Cardiac muscle cell (in vitro differentiated cells and primary cell): ENCODE measurements around the gene CFC1B. TPM values are rescaled to one million over a fixed set of nuclear protein-coding genes. Genes with fewer than 3 reads are reported as not detected.

Experiments used
- polyA plus RNA-seq: library from polyadenylated mRNA; unstranded; fragments of >200 nt; fragmentation: Nextera tagmentation; extraction: Ambion mirVana; gene quantifications from 2 replicates; pipeline ENCODE4 v1.2.1, GENCODE V29; 2016
- total RNA-seq: library from RNA; depleted of rRNA; stranded (reverse); fragments of >200 nt; gene quantifications from 2 replicates; pipeline ENCODE4 v1.2.3, GENCODE V29; 2016

The CFC1B gene
- total and polyA plus RNA-seq, 2 experiments from 2014 or later = not detected

Other genes starting within 250 kb of the CFC1B start
- 91.5 and 92.4 TPM in 2 replicates for gene IMP4, start 178.3 kb upstream of the CFC1B start, total RNA-seq
- 65.2 and 90.1 TPM in 2 replicates for gene IMP4, start 178.3 kb upstream of the CFC1B start, polyA plus RNA-seq
- gene PTPN18, start 165.2 kb upstream of the CFC1B start, total RNA-seq = 16.7 and 36.3 TPM in 2 replicates
- gene PTPN18, start 165.2 kb upstream of the CFC1B start, polyA plus RNA-seq = 27.6 and 39.1 TPM in 2 replicates
- gene POTEI, start 11.9 kb upstream of the CFC1B start, total RNA-seq = 1.2 and 2.4 TPM in 2 replicates
- 2.0 and 2.4 TPM in 2 replicates for gene POTEI, start 11.9 kb upstream of the CFC1B start, polyA plus RNA-seq
- gene CFC1, start 78.4 kb downstream of the CFC1B start, total RNA-seq = 48.4 and 59.1 TPM in 2 replicates
- 52.6 and 84.2 TPM in 2 replicates for gene CFC1, start 78.4 kb downstream of the CFC1B start, polyA plus RNA-seq
- 1.1 and 4.1 TPM in 2 replicates for gene POTEJ, start 90.2 kb downstream of the CFC1B start, total RNA-seq
- 0.59 and 0.70 TPM in 2 replicates for gene POTEJ, start 90.2 kb downstream of the CFC1B start, polyA plus RNA-seq
- gene GPR148, start 207.8 kb downstream of the CFC1B start, total RNA-seq = 0.11 TPM in 1 of 2 replicates, not detected in the other
- 1.7 TPM in 1 of 2 replicates, not detected in the other for gene GPR148, start 207.8 kb downstream of the CFC1B start, polyA plus RNA-seq
- 0.25 and 1.2 TPM in 2 replicates for gene AMER3, start 234.3 kb downstream of the CFC1B start, total RNA-seq
- gene AMER3, start 234.3 kb downstream of the CFC1B start, polyA plus RNA-seq = 0.26 TPM in 1 of 2 replicates, not detected in the other